Progenitor cell of endocrine pancreas (in vitro differentiated cells): ENCODE results near the gene TRAFD1. TPM values are rescaled to one million over a fixed set of nuclear protein-coding genes. Genes with fewer than 3 reads are reported as not detected.
"Not testable (repeated sequence)": the region's sequence is repeated elsewhere in the genome, so short reads cannot be mapped to it uniquely, and the experiment has no call there.

Experiments used
- DNase-seq: peaks from one replicate; pipeline ENCODE4 v3.0.0; 2021; ENCODE audit warnings: low spot score; ENCODE audit not compliant: unreplicated experiment
- H3K27ac Mint-ChIP-seq: 2 replicates; pipeline ENCODE4 v1.8.0; 2021; ENCODE audit warnings: mild to moderate bottlenecking, moderate library complexity, mixed read lengths
- H3K27me3 Mint-ChIP-seq: 2 replicates; pipeline ENCODE4 v1.8.0; 2021; ENCODE audit warnings: mixed read lengths
- H3K36me3 Mint-ChIP-seq: 2 replicates; pipeline ENCODE4 v1.8.0; 2022; ENCODE audit warnings: mixed read lengths; ENCODE audit not compliant: insufficient read depth
- H3K4me1 Mint-ChIP-seq: 2 replicates; pipeline ENCODE4 v1.8.0; 2021; ENCODE audit warnings: low read depth, mixed read lengths
- H3K4me3 Mint-ChIP-seq: 2 replicates; pipeline ENCODE4 v1.8.0; 2021; ENCODE audit warnings: low read depth, mild to moderate bottlenecking, moderate library complexity, mixed read lengths
- H3K9me3 Mint-ChIP-seq: 2 replicates; pipeline ENCODE4 v1.8.0; 2021; ENCODE audit warnings: low read depth, mixed read lengths
- total RNA-seq: library from RNA; stranded (reverse); gene quantifications from 2 replicates; pipeline ENCODE4 v1.2.1, GENCODE V29; 2021
- TF ChIP-seq, protein P1 (sequence below): fragments of 200-600 bp; sonication (generic); IDR thresholded peaks from one replicate; pipeline ENCODE4 v1.5.0; 2021; ENCODE audit warnings: antibody characterized with exemption, mild to moderate bottlenecking; ENCODE audit not compliant: unreplicated experiment

The TRAFD1 gene
- total RNA-seq, 1 donor from 2014 or later = 34.7 TPM

- Mint-ChIP-seq H3K9me3 (peaks cover 26% of the 10 kb centered on the region), H3K4me3 (no peak overlapping the region), H3K36me3 (peaks cover 58% of the 10 kb centered on the region), H3K27me3 (no peaks in the 10 kb centered on the region), H3K27ac (no peak overlapping the region), H3K4me1 (no peaks in the 10 kb centered on the region)
- TF ChIP-seq, protein P1, sequence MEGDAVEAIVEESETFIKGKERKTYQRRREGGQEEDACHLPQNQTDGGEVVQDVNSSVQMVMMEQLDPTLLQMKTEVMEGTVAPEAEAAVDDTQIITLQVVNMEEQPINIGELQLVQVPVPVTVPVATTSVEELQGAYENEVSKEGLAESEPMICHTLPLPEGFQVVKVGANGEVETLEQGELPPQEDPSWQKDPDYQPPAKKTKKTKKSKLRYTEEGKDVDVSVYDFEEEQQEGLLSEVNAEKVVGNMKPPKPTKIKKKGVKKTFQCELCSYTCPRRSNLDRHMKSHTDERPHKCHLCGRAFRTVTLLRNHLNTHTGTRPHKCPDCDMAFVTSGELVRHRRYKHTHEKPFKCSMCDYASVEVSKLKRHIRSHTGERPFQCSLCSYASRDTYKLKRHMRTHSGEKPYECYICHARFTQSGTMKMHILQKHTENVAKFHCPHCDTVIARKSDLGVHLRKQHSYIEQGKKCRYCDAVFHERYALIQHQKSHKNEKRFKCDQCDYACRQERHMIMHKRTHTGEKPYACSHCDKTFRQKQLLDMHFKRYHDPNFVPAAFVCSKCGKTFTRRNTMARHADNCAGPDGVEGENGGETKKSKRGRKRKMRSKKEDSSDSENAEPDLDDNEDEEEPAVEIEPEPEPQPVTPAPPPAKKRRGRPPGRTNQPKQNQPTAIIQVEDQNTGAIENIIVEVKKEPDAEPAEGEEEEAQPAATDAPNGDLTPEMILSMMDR = no peak
- DNase-seq = no peak
Measured at GRCh38 chr12:112153893-112154219, 28.5 kb downstream of the TRAFD1 start.

- H3K27ac Mint-ChIP-seq, H3K27me3 Mint-ChIP-seq, DNase-seq, H3K4me1 Mint-ChIP-seq, H3K4me3 Mint-ChIP-seq: not testable (repeated sequence)
- peaks cover 26% of the 10 kb centered on the region for H3K9me3 Mint-ChIP-seq
- H3K36me3 Mint-ChIP-seq = peaks cover 73% of the 10 kb centered on the region
Measured at GRCh38 chr12:112158461-112159145, 33.2 kb downstream of the TRAFD1 start.

DNA sequence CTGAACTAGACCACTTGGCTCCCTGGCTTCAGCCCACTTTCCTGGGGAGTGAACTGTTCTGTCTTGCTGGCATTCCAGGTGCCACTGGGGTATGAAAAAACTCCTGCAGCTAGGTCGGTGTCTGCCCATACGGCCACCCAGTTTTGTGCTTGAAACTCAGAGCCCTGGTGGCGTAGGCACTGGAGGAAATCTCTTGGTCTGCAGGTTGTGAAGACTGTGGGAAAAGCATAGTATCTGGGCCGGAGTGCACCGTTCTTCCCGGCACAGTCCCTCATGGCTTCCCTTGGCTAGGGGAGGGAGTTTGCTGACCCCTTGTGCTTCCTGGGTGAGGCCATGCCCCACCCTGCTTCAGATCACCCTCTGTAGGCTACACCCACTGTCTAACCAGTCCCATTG is 33.8 kb downstream of the TRAFD1 start:
- no peaks in the 10 kb centered on the region for H3K27me3 Mint-ChIP-seq
- no peak overlapping the region for H3K4me3 Mint-ChIP-seq
- H3K36me3 Mint-ChIP-seq = peaks cover 68% of the 10 kb centered on the region
- H3K4me1 Mint-ChIP-seq = no peaks in the 10 kb centered on the region
- H3K9me3 Mint-ChIP-seq = peaks cover 26% of the 10 kb centered on the region
- TF ChIP-seq, protein P1 = no peak
- no peak overlapping the region for H3K27ac Mint-ChIP-seq
- DNase-seq = no peak

- DNase-seq = no peak
- TF ChIP-seq, protein P1 = no peak
- no peaks in the 10 kb centered on the region for H3K27me3 Mint-ChIP-seq
- H3K36me3 Mint-ChIP-seq = peaks cover 57% of the 10 kb centered on the region
- H3K27ac Mint-ChIP-seq = no peak overlapping the region
- H3K4me1 Mint-ChIP-seq = no peaks in the 10 kb centered on the region
- H3K9me3 Mint-ChIP-seq = peaks cover 26% of the 10 kb centered on the region
- H3K4me3 Mint-ChIP-seq = no peak overlapping the region
Measured at GRCh38 chr12:112160611-112161010, 35.3 kb downstream of the TRAFD1 start.

- TF ChIP-seq, protein P1 = no peak
- Mint-ChIP-seq H3K4me1 (no peaks in the 10 kb centered on the region), H3K27me3 (no peaks in the 10 kb centered on the region), H3K9me3 (peaks cover 17% of the 10 kb centered on the region), H3K36me3 (peaks cover 47% of the 10 kb centered on the region), H3K27ac (no peak overlapping the region), H3K4me3 (no peak overlapping the region)
- DNase-seq = no peak
Measured at GRCh38 chr12:112161711-112162110, 36.4 kb downstream of the TRAFD1 start.

- Mint-ChIP-seq H3K27ac (no peak overlapping the region), H3K4me1 (no peaks in the 10 kb centered on the region), H3K4me3 (no peak overlapping the region), H3K9me3 (peaks cover 11% of the 10 kb centered on the region), H3K27me3 (no peaks in the 10 kb centered on the region), H3K36me3 (peaks cover 42% of the 10 kb centered on the region)
- no peak for DNase-seq
- TF ChIP-seq, protein P1 = no peak
Measured at GRCh38 chr12:112162241-112162790, 37.0 kb downstream of the TRAFD1 start.
